Endothelial cell (in vitro differentiated cells): ENCODE measurements around the gene NMNAT2. TPM values are rescaled to one million over a fixed set of nuclear protein-coding genes. Genes with fewer than 3 reads are reported as not detected.

Experiments used
- DNase-seq: peaks from one replicate; pipeline ENCODE4 v3.0.0; 2021; ENCODE audit warnings: low spot score
- H3K27ac Mint-ChIP-seq: one replicate; pipeline ENCODE4 v1.8.0; 2021; ENCODE audit warnings: mixed read lengths, inconsistent platforms; ENCODE audit not compliant: unreplicated experiment
- H3K27me3 Mint-ChIP-seq: one replicate; pipeline ENCODE4 v1.8.0; 2021; ENCODE audit warnings: mild to moderate bottlenecking, moderate library complexity, mixed read lengths, inconsistent platforms; ENCODE audit not compliant: unreplicated experiment
- H3K36me3 Mint-ChIP-seq: one replicate; pipeline ENCODE4 v1.8.0; 2021; ENCODE audit warnings: mild to moderate bottlenecking, low read depth, mixed read lengths, inconsistent platforms; ENCODE audit not compliant: unreplicated experiment
- H3K4me1 Mint-ChIP-seq: one replicate; pipeline ENCODE4 v1.8.0; 2021; ENCODE audit warnings: mild to moderate bottlenecking, mixed read lengths, inconsistent platforms; ENCODE audit not compliant: unreplicated experiment
- H3K4me3 Mint-ChIP-seq: one replicate; pipeline ENCODE4 v1.8.0; 2021; ENCODE audit warnings: mild to moderate bottlenecking, mixed read lengths, inconsistent platforms; ENCODE audit not compliant: unreplicated experiment
- H3K9me3 Mint-ChIP-seq: one replicate; pipeline ENCODE4 v1.8.0; 2021; ENCODE audit warnings: mixed read lengths, inconsistent platforms; ENCODE audit not compliant: unreplicated experiment
- total RNA-seq: library from RNA; stranded (reverse); fragmentation: NEBNext Ultra II Directional; extraction: Animal tissue kit (Norgen Biotek cat#: 25700); gene quantifications from one replicate; pipeline ENCODE4 v1.2.1, GENCODE V29; 2021; ENCODE audit not compliant: unreplicated experiment
- TF ChIP-seq, protein P1 (sequence below): fragments of 200-600 bp; sonication (generic); IDR thresholded peaks from one replicate; pipeline ENCODE4 v1.5.0; 2021; ENCODE audit warnings: antibody characterized with exemption; ENCODE audit not compliant: unreplicated experiment

The NMNAT2 gene
- total RNA-seq, 1 donor from 2014 or later: 1.7 TPM

DNA sequence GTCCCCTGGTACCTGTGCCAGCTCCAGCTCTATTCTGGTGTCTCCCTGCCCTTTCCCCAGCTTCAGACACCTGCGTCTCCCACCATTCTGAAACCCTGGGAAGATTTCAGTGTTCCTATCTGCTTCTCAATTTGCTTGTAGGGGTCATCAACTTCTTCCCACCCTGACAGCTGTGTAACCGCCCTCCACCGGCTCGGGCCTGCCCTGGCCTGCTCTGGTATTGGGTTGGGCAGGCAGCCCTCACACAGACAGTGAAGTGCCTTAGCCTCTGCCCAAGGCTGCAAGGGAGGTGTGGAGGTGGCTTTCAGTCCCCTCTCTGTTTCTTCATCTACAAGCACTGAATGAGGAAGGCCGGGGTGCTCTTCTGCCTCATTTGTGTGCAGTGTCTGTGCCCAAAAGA is 134.9 kb downstream of the NMNAT2 start:
- Mint-ChIP-seq H3K27me3 (peaks cover 7% of the 10 kb centered on the region), H3K9me3 (no peaks in the 10 kb centered on the region), H3K4me3 (no peak overlapping the region), H3K27ac (no peak overlapping the region), H3K4me1 (peaks cover 17% of the 10 kb centered on the region), H3K36me3 (no peaks in the 10 kb centered on the region)
- DNase-seq: no peak
- TF ChIP-seq, protein P1, sequence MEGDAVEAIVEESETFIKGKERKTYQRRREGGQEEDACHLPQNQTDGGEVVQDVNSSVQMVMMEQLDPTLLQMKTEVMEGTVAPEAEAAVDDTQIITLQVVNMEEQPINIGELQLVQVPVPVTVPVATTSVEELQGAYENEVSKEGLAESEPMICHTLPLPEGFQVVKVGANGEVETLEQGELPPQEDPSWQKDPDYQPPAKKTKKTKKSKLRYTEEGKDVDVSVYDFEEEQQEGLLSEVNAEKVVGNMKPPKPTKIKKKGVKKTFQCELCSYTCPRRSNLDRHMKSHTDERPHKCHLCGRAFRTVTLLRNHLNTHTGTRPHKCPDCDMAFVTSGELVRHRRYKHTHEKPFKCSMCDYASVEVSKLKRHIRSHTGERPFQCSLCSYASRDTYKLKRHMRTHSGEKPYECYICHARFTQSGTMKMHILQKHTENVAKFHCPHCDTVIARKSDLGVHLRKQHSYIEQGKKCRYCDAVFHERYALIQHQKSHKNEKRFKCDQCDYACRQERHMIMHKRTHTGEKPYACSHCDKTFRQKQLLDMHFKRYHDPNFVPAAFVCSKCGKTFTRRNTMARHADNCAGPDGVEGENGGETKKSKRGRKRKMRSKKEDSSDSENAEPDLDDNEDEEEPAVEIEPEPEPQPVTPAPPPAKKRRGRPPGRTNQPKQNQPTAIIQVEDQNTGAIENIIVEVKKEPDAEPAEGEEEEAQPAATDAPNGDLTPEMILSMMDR: no peak

DNA sequence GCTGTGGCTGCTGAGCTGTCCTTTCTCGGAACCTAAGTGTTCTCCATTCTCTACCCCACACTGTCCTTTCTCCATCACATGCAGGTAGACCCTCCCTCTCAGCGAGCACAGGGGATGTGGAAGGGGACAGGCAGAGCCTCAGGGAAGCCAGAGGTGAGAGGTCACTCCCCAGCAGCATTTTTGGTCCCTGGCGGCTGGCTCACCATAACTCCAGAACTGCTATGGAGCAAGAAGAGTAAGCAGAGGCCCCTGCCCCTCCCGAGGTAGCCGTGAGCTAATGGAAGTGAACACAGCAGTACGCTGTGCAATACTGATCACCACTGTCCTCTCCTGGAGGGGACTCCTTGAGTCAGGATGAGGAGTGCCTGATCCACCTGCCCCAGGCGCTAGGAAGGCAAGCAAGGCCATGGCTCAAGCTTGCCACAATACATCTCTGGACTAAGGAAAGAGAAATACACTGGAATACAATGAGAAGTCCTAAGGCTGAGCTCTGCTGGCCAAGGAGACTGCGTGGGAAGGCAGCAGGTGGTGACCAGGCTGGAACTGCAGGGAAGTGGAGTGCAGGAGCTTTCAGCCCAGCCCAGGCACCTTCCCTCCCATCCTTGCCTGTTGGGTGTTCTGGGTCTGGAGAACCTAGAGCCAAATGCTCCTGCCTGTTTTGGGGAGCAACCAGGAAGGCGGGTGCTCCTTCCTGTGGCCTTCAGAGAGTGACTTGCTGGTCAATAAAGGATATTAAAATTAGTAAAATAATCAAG is 135.9 kb downstream of the NMNAT2 start:
- Mint-ChIP-seq H3K9me3 (no peaks in the 10 kb centered on the region), H3K4me1 (peaks cover 18% of the 10 kb centered on the region), H3K36me3 (no peaks in the 10 kb centered on the region), H3K27ac (peak overlapping the region; percentile 36), H3K4me3 (no peak overlapping the region), H3K27me3 (peaks cover 7% of the 10 kb centered on the region)
- TF ChIP-seq, protein P1: no peak
- no peak for DNase-seq

DNA sequence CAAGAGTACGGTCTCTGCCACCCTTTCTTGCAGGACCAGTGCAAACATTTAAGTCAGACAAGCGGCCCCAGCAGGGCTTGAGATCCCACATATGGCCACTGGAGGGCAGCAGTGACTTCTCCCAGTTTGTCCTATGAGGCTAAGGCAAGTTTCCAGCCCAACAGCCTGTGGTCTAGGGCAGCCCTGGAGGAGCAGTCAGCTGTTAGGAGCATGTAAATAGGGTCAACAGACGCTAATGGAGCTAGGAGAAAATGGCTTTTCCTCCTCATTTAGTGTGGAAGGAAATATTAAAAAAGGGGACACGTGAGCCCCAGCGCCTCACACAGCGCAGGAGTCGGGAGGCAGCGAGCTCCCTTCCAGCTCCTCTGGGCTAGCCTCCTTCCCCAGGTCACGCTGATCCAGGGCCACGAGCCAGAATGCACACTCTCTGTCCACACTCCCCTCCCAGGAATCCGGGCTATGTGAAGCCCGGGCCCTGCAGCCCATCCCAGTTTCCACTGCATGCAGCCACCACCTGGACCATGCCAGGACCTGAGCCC is 136.6 kb downstream of the NMNAT2 start:
- TF ChIP-seq, protein P1: peak; percentile 84
- Mint-ChIP-seq H3K36me3 (no peaks in the 10 kb centered on the region), H3K4me1 (peaks cover 15% of the 10 kb centered on the region), H3K9me3 (no peaks in the 10 kb centered on the region), H3K27me3 (peaks cover 7% of the 10 kb centered on the region), H3K27ac (no peak overlapping the region), H3K4me3 (no peak overlapping the region)
- DNase-seq: peak; percentile 92

DNA sequence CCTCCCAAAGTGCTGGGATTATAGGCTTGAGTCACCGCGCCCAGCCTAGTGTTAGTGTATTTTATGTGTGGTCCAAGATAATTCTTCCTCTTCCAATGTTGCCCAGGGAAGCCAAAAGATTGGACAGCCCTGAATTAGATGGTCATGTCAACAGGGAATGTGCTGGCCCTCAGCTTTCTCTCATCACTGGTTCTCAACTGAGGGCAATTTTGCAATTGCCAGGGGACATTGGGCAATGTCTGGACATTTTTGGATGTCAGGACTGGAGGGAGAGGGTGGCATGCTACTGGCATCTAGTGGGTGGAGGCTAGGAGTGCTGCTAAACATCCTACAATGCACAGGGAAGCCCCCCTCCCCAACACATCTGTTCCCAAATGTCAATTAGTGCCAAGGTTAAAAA is 137.1 kb downstream of the NMNAT2 start:
- Mint-ChIP-seq H3K4me3 (no peak overlapping the region), H3K4me1 (peaks cover 15% of the 10 kb centered on the region)

More for the DNA sequence above, 137.1 kb downstream of the NMNAT2 start:
- H3K27me3 Mint-ChIP-seq: peaks cover 7% of the 10 kb centered on the region
- no peaks in the 10 kb centered on the region for H3K9me3 Mint-ChIP-seq
- no peak overlapping the region for H3K27ac Mint-ChIP-seq
- TF ChIP-seq, protein P1: no peak
- DNase-seq: no peak
- no peaks in the 10 kb centered on the region for H3K36me3 Mint-ChIP-seq
